H9 (cell line): ENCODE measurements around the gene LRRC8B. TPM values are rescaled to one million over a fixed set of nuclear protein-coding genes. Genes with fewer than 3 reads are reported as not detected.

Experiments
- DNase-seq: peaks from one replicate; pipeline ENCODE4 v3.0.0-alpha.2; 2017
- H2AFZ ChIP-seq: one replicate; pipeline ENCODE4 v1.6.1; 2013; ENCODE audit warnings: mild to moderate bottlenecking, low read length, control low read depth, moderate library complexity
- H2AK5ac ChIP-seq: 2 replicates; pipeline ENCODE4 v1.6.1; 2013; ENCODE audit warnings: low read length, control low read depth, mixed read lengths; ENCODE audit not compliant: insufficient read length
- H2BK120ac ChIP-seq: one replicate; pipeline ENCODE4 v1.6.1; 2013; ENCODE audit warnings: low read depth, mild to moderate bottlenecking, low read length, control low read depth, inconsistent platforms; ENCODE audit not compliant: poor library complexity, severe bottlenecking
- H2BK12ac ChIP-seq: 2 replicates; pipeline ENCODE4 v1.6.1; 2013; ENCODE audit warnings: low read length, control low read depth, mixed read lengths, low read depth; ENCODE audit not compliant: insufficient read length
- H2BK15ac ChIP-seq: 2 replicates; pipeline ENCODE4 v1.6.1; 2013; ENCODE audit warnings: low read depth, low read length, control low read depth
- H2BK20ac ChIP-seq: one replicate; pipeline ENCODE4 v1.6.1; 2013; ENCODE audit warnings: low read depth, mild to moderate bottlenecking, low read length, control low read depth, inconsistent platforms; ENCODE audit not compliant: poor library complexity, severe bottlenecking
- H2BK5ac ChIP-seq: 2 replicates; pipeline ENCODE4 v1.6.1; 2013; ENCODE audit warnings: low read length, control low read depth, mixed read lengths; ENCODE audit not compliant: insufficient read length
- H3K14ac ChIP-seq: 2 replicates; pipeline ENCODE4 v1.6.1; 2013; ENCODE audit warnings: low read length, control low read depth; ENCODE audit not compliant: insufficient read depth
- H3K18ac ChIP-seq: 2 replicates; pipeline ENCODE4 v1.6.1; 2013; ENCODE audit warnings: low read depth, mild to moderate bottlenecking, mixed read lengths, low read length, control low read depth; ENCODE audit not compliant: insufficient read length
- H3K23ac ChIP-seq: 2 replicates; pipeline ENCODE4 v1.6.1; 2013; ENCODE audit warnings: low read length, control low read depth, mixed read lengths, low read depth; ENCODE audit not compliant: insufficient read length
- H3K23me2 ChIP-seq: 2 replicates; pipeline ENCODE4 v1.6.1; 2013; ENCODE audit warnings: low read depth, mild to moderate bottlenecking, mixed read lengths, low read length, control low read depth; ENCODE audit not compliant: insufficient read length, poor library complexity, severe bottlenecking
- H3K27ac ChIP-seq: 2 replicates; pipeline ENCODE4 v1.5.1; 2013; ENCODE audit warnings: low read length, control low read depth, mixed read lengths, low read depth; ENCODE audit not compliant: insufficient read length
- H3K27me3 ChIP-seq: 2 replicates; pipeline ENCODE4 v1.6.1; 2013; ENCODE audit warnings: low read length, control low read depth, inconsistent platforms; ENCODE audit not compliant: insufficient read depth
- H3K4ac ChIP-seq: 2 replicates; pipeline ENCODE4 v1.6.1; 2013; ENCODE audit warnings: low read depth, mild to moderate bottlenecking, control low read depth, inconsistent platforms, low read length, moderate library complexity
- H3K4me1 ChIP-seq: 2 replicates; pipeline ENCODE4 v1.6.1; 2013; ENCODE audit warnings: low read length, control low read depth, inconsistent platforms; ENCODE audit not compliant: insufficient read depth
- H3K4me2 ChIP-seq: 2 replicates; pipeline ENCODE4 v1.6.1; 2013; ENCODE audit warnings: low read length, control low read depth, mixed read lengths; ENCODE audit not compliant: insufficient read length, insufficient read depth
- H3K56ac ChIP-seq: 2 replicates; pipeline ENCODE4 v1.6.1; 2013; ENCODE audit warnings: low read depth, mild to moderate bottlenecking, mixed read lengths, low read length, control low read depth; ENCODE audit not compliant: insufficient read length
- H3K79me1 ChIP-seq: 2 replicates; pipeline ENCODE4 v1.6.1; 2013; ENCODE audit warnings: low read depth, mild to moderate bottlenecking, moderate library complexity, low read length, control low read depth, inconsistent platforms; ENCODE audit not compliant: insufficient read depth, poor library complexity, severe bottlenecking
- H3K79me2 ChIP-seq: 2 replicates; pipeline ENCODE4 v1.6.1; 2013; ENCODE audit warnings: low read length, control low read depth, inconsistent platforms; ENCODE audit not compliant: insufficient read depth
- H3K9ac ChIP-seq: 2 replicates; pipeline ENCODE4 v1.6.1; 2013; ENCODE audit warnings: low read length, control low read depth, mixed read lengths; ENCODE audit not compliant: insufficient read length; ENCODE audit errors: extremely low read depth
- H3K9me3 ChIP-seq: one replicate; pipeline ENCODE4 v1.6.1; 2013; ENCODE audit warnings: low read depth, low read length, inconsistent platforms; ENCODE audit not compliant: control insufficient read depth
- H3T11ph ChIP-seq: one replicate; pipeline ENCODE4 v1.6.1; 2013; ENCODE audit warnings: mild to moderate bottlenecking, low read length, control low read depth, inconsistent platforms
- H4K20me1 ChIP-seq: one replicate; pipeline ENCODE4 v1.6.1; 2013; ENCODE audit not compliant: control insufficient read depth, insufficient read length, insufficient read depth
- H4K5ac ChIP-seq: 2 replicates; pipeline ENCODE4 v1.6.1; 2013; ENCODE audit warnings: low read depth, mild to moderate bottlenecking, mixed read lengths, low read length, control low read depth; ENCODE audit not compliant: insufficient read length
- H4K8ac ChIP-seq: replicated peaks from 2 replicates; pipeline ENCODE4 v1.6.1; 2013; ENCODE audit warnings: low read length, control low read depth, mixed read lengths, low read depth; ENCODE audit not compliant: insufficient read length
- H4K91ac ChIP-seq: 2 replicates; pipeline ENCODE4 v1.6.1; 2013; ENCODE audit warnings: low read depth, mild to moderate bottlenecking, moderate library complexity, mixed read lengths, low read length, control low read depth; ENCODE audit not compliant: insufficient read length
- H3K27ac Mint-ChIP-seq, 3 experiments: 2 replicates in 2 of 3; 3 replicates in 1 of 3; pipeline ENCODE4 v1.8.0; 2020 to 2021; ENCODE audit warnings: mixed read lengths in 3 of 3, mild to moderate bottlenecking in 1 of 3, moderate library complexity in 1 of 3
- H3K27me3 Mint-ChIP-seq: 2 replicates; pipeline ENCODE4 v1.8.0; 2021; ENCODE audit warnings: low read depth, mild to moderate bottlenecking, moderate library complexity, mixed read lengths
- H3K36me3 Mint-ChIP-seq, 3 experiments: 2 replicates in 2 of 3; 3 replicates in 1 of 3; pipeline ENCODE4 v1.8.0; 2020 to 2021; ENCODE audit warnings: low read depth in 3 of 3, mixed read lengths in 3 of 3; ENCODE audit not compliant: insufficient read depth in 1 of 3
- H3K4me1 Mint-ChIP-seq, 2 experiments: 2 replicates each; pipeline ENCODE4 v1.8.0; 2020; ENCODE audit warnings: mixed read lengths in 2 of 2
- H3K4me3 Mint-ChIP-seq, 2 experiments: 2 replicates in 1 of 2; 3 replicates in 1 of 2; pipeline ENCODE4 v1.8.0; 2020 to 2021; ENCODE audit warnings: mild to moderate bottlenecking in 2 of 2, mixed read lengths in 2 of 2, moderate library complexity in 1 of 2
- H3K9me3 Mint-ChIP-seq, 2 experiments: 2 replicates in 1 of 2; 3 replicates in 1 of 2; pipeline ENCODE4 v1.8.0; 2020; ENCODE audit warnings: mild to moderate bottlenecking in 2 of 2, mixed read lengths in 2 of 2, moderate library complexity in 1 of 2
- total RNA-seq: library from RNA; stranded (reverse); gene quantifications from 2 replicates; pipeline ENCODE4 v1.2.1, GENCODE V29; 2021
- TF ChIP-seq, protein P1 (sequence below): fragments of 200-600 bp; sonication (generic); conservative IDR thresholded peaks from 3 replicates; pipeline ENCODE4 v1.8.0; 2021; ENCODE audit warnings: antibody characterized with exemption, mild to moderate bottlenecking

The LRRC8B gene
- total RNA-seq, 1 experiment from 2014 or later, result 33.2 TPM

GRCh38 chr1:89637496-89637895 lies 112.9 kb downstream of the LRRC8B start:
- Histone ChIP-seq H4K8ac (no peak overlapping the region), H4K91ac (no peak overlapping the region), H2AK5ac (no peak overlapping the region), H3K4me2 (no peak overlapping the region), H2BK120ac (no peak overlapping the region), H3K9ac (no peak overlapping the region), H3K4ac (no peak overlapping the region), H3K4me1 (no peaks in the 10 kb centered on the region), H3K79me2 (no peaks in the 10 kb centered on the region), H3K56ac (no peak overlapping the region), H3K18ac (no peak overlapping the region), H3K9me3 (no peaks in the 10 kb centered on the region), H3K79me1 (no peaks in the 10 kb centered on the region), H2BK12ac (no peak overlapping the region), H2AFZ (no peak overlapping the region), H3K27me3 (peaks cover 5% of the 10 kb centered on the region; the same call in 1 of the 2 replicates), H3K27ac (no peak overlapping the region), H2BK15ac (no peak overlapping the region), H3K23me2 (peaks cover 15% of the 10 kb centered on the region), H2BK20ac (no peak overlapping the region), H2BK5ac (no peak overlapping the region), H3K14ac (no peak overlapping the region), H3T11ph (no peak overlapping the region), H3K23ac (no peak overlapping the region), H4K20me1 (no peaks in the 10 kb centered on the region), H4K5ac (no peak overlapping the region)
- TF ChIP-seq, protein P1, sequence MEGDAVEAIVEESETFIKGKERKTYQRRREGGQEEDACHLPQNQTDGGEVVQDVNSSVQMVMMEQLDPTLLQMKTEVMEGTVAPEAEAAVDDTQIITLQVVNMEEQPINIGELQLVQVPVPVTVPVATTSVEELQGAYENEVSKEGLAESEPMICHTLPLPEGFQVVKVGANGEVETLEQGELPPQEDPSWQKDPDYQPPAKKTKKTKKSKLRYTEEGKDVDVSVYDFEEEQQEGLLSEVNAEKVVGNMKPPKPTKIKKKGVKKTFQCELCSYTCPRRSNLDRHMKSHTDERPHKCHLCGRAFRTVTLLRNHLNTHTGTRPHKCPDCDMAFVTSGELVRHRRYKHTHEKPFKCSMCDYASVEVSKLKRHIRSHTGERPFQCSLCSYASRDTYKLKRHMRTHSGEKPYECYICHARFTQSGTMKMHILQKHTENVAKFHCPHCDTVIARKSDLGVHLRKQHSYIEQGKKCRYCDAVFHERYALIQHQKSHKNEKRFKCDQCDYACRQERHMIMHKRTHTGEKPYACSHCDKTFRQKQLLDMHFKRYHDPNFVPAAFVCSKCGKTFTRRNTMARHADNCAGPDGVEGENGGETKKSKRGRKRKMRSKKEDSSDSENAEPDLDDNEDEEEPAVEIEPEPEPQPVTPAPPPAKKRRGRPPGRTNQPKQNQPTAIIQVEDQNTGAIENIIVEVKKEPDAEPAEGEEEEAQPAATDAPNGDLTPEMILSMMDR, result no peak
- Mint-ChIP-seq H3K36me3 (no peaks in the 10 kb centered on the region), H3K4me3 (no peak overlapping the region), H3K27me3 (peaks cover 20% of the 10 kb centered on the region), H3K9me3 (no peaks in the 10 kb centered on the region), H3K4me1 (peaks cover 10 to 11% of the 10 kb centered on the region in 2 experiments), H3K27ac (no peak overlapping the region)
- no peak for DNase-seq
